HFFc6 (cell line): ENCODE data around the gene KLK8. TPM values are rescaled to one million over a fixed set of nuclear protein-coding genes. Genes with fewer than 3 reads are reported as not detected.

Source experiments
- DNase-seq: peaks from one replicate; pipeline ENCODE4 v3.0.0-alpha.2; 2018
- H3K27ac Mint-ChIP-seq: 2 replicates; pipeline ENCODE4 v1.8.0; 2020; ENCODE audit warnings: mild to moderate bottlenecking, mixed read lengths
- H3K27me3 Mint-ChIP-seq: 2 replicates; pipeline ENCODE4 v1.8.0; 2021; ENCODE audit warnings: mild to moderate bottlenecking, moderate library complexity, mixed read lengths; ENCODE audit not compliant: insufficient read depth
- H3K36me3 Mint-ChIP-seq: 2 replicates; pipeline ENCODE4 v1.8.0; 2021; ENCODE audit warnings: low read depth, mixed read lengths
- H3K4me1 Mint-ChIP-seq: 2 replicates; pipeline ENCODE4 v1.8.0; 2020; ENCODE audit warnings: low read depth, mixed read lengths
- H3K4me3 Mint-ChIP-seq: 2 replicates; pipeline ENCODE4 v1.8.0; 2020; ENCODE audit warnings: mild to moderate bottlenecking, moderate library complexity, mixed read lengths
- H3K9me3 Mint-ChIP-seq: 2 replicates; pipeline ENCODE4 v1.8.0; 2020; ENCODE audit warnings: mild to moderate bottlenecking, mixed read lengths
- total RNA-seq, 6 experiments: library from RNA; stranded (reverse); fragmentation: NEBNext Ultra II Directional; extraction: Animal tissue kit (Norgen Biotek cat#: 25700); gene quantifications; 2 replicates in 1 of 6; 3 replicates in 5 of 6; pipeline ENCODE4 v1.2.3, GENCODE V29; 2021
- TF ChIP-seq, protein P1 (sequence below): fragments of 200-600 bp; sonication (generic); IDR thresholded peaks from 2 replicates; pipeline ENCODE4 v1.5.0; 2021; ENCODE audit warnings: antibody characterized with exemption, mild to moderate bottlenecking

KLK8 gene
- total RNA-seq, 6 experiments from 2014 or later: not detected

DNA sequence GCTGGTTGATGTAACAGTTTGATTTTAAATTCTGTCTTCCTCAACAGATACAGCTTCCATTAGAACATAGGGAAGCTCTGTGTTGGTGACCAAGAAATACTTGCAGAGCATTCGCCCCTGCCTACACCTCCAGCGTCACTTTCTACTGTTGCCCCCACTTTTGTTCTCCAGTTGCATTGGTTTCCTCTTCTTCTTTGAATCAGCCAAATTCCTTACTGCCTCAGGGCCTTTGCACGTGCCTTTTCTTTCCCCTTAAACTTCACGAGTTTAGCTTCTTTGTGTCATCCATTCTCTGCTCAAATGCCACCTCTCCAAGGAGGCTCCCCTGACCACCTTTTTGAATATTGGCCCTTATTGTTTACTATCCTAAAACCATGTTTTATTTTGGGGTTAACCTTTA lies 54.3 kb downstream of the KLK8 start:
- TF ChIP-seq, protein P1, sequence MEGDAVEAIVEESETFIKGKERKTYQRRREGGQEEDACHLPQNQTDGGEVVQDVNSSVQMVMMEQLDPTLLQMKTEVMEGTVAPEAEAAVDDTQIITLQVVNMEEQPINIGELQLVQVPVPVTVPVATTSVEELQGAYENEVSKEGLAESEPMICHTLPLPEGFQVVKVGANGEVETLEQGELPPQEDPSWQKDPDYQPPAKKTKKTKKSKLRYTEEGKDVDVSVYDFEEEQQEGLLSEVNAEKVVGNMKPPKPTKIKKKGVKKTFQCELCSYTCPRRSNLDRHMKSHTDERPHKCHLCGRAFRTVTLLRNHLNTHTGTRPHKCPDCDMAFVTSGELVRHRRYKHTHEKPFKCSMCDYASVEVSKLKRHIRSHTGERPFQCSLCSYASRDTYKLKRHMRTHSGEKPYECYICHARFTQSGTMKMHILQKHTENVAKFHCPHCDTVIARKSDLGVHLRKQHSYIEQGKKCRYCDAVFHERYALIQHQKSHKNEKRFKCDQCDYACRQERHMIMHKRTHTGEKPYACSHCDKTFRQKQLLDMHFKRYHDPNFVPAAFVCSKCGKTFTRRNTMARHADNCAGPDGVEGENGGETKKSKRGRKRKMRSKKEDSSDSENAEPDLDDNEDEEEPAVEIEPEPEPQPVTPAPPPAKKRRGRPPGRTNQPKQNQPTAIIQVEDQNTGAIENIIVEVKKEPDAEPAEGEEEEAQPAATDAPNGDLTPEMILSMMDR: no peak
- peaks cover 3% of the 10 kb centered on the region; the same call in 1 of the 2 replicates for H3K27me3 Mint-ChIP-seq
- DNase-seq: no peak
- no peaks in the 10 kb centered on the region for H3K4me1 Mint-ChIP-seq
- H3K9me3 Mint-ChIP-seq: peaks cover 39% of the 10 kb centered on the region
- H3K27ac Mint-ChIP-seq: no peak overlapping the region
- peaks cover 2% of the 10 kb centered on the region for H3K36me3 Mint-ChIP-seq
- no peak overlapping the region for H3K4me3 Mint-ChIP-seq

Other genes with a start within 250 kb of the KLK8 start
- gene GPR32, start 231.1 kb downstream of the KLK8 start, total RNA-seq: not detected
- gene ACP4, start 211.2 kb downstream of the KLK8 start, total RNA-seq: not detected
- not detected for gene KLK1, start 177.8 kb downstream of the KLK8 start, total RNA-seq
- not detected for gene KLK15, start 168.0 kb downstream of the KLK8 start, total RNA-seq
- gene KLK3, start 146.7 kb downstream of the KLK8 start, total RNA-seq: not detected
- gene KLK2, start 128.2 kb downstream of the KLK8 start, total RNA-seq: not detected
- not detected for gene KLK4, start 90.2 kb downstream of the KLK8 start, total RNA-seq
- not detected for gene KLK5, start 48.6 kb downstream of the KLK8 start, total RNA-seq
- not detected for gene KLK6, start 32.0 kb downstream of the KLK8 start, total RNA-seq
- not detected for gene KLK7, start 17.7 kb downstream of the KLK8 start, total RNA-seq
- not detected for gene KLK10, start 18.1 kb upstream of the KLK8 start, total RNA-seq
- not detected for gene KLK11, start 25.0 kb upstream of the KLK8 start, total RNA-seq
- gene KLK12, start 33.4 kb upstream of the KLK8 start, total RNA-seq: not detected
- not detected for gene KLK13, start 63.5 kb upstream of the KLK8 start, total RNA-seq
- gene KLK14, start 81.3 kb upstream of the KLK8 start, total RNA-seq: under 1 TPM in 1 of 6 experiments, not detected in 5; 0.23 TPM
- 1 to 10 TPM; 5.0 to 8.9 (median 5.9) TPM for gene CTU1, start 106.8 kb upstream of the KLK8 start, total RNA-seq
- gene SIGLEC9, start 123.3 kb upstream of the KLK8 start, total RNA-seq: not detected
- gene SIGLEC7, start 140.7 kb upstream of the KLK8 start, total RNA-seq: not detected
- gene CD33, start 223.5 kb upstream of the KLK8 start, total RNA-seq: not detected
- not detected for gene SIGLECL1, start 249.5 kb upstream of the KLK8 start, total RNA-seq